Left renal pelvis (tissue), 4 donors: Measurements from ENCODE around the gene SERTAD3. TPM values are rescaled to one million over a fixed set of nuclear protein-coding genes. Genes with fewer than 3 reads are reported as not detected.
"Not testable (repeated sequence)": the region's sequence is repeated elsewhere in the genome, so short reads cannot be mapped to it uniquely, and the experiment has no call there.

Source experiments
- DNase-seq, 4 donors: peaks; one replicate each; pipeline ENCODE4 v3.0.0-alpha.2; 2013; ENCODE audit warnings: low read depth in 4 of 4, low spot score in 3 of 4
- polyA plus RNA-seq, 4 donors: library from polyadenylated mRNA; unstranded; fragments of 120-200 nt; gene quantifications; one replicate each; pipeline ENCODE4 v1.2.1, GENCODE V29; 2013; ENCODE audit not compliant: insufficient read length in 4 of 4

Gene SERTAD3
- polyA plus RNA-seq, 4 donors: 31.6 to 66.6 (median 37.1) TPM

GRCh38 chr19:40428197-40428596 lies 15.9 kb downstream of the SERTAD3 start:
- not testable (repeated sequence) for DNase-seq

DNA sequence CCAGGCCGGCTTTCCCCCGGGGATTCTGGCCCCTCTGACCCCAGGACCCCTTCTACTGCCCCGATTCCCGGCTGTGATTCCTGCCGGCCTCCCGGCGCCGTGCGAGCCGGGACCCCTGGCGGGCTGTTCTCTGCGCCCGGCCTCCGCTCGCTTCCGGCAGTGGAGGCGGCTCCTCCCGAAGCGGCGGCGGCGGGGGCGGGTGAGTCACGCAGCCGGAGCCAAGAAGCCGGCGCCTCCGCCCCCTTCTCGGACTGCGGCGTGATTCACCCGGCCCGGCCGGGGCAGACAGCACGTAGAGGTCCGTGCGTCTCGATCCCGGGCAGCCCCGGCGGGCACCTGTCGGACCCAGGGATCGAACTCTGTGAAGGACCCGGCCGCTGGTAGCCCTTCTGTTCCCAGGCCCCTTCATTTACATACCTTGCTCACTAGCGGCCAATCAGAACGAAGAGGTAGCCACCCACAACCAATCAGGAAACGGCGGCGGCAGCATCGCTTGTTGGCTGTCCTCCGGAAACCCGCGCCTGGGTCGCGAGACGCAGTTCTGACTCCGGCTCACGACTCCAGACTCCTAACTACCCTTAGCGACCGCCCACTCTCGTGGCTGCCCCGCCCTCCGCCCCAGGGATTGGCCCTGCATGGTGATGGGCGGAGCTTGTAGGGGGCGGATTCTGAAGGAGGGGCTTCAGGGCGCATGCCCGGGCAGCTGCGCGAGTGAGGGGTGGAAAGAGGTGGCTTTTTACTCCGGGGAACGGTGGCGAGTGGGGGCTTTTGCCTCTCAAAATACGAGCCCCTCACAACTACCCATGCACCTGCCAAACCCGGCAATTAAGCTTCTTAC lies 18.5 kb downstream of the SERTAD3 start, which contains the start of gene SERTAD1:
TSS of gene SERTAD1 (minus strand) at position 543 of the 838 bp plus-strand sequence. CDS start 2,446 bp downstream, outside the sequence.
- peak; percentile 99 for DNase-seq

GRCh38 chr19:40424637-40425449 lies 19.3 kb downstream of the SERTAD3 start:
- no peak for DNase-seq

- no peak for DNase-seq
Measured at GRCh38 chr19:40423938-40424337, 20.2 kb downstream of the SERTAD3 start.

GRCh38 chr19:40422748-40423566 lies 21.2 kb downstream of the SERTAD3 start:
- DNase-seq: no peak

- DNase-seq: no peak
Measured at GRCh38 chr19:40421993-40422747, 22.0 kb downstream of the SERTAD3 start.

GRCh38 chr19:40420766-40421765 lies 23.1 kb downstream of the SERTAD3 start:
- peak; percentile 66 to 89 (median 84) for DNase-seq

DNA sequence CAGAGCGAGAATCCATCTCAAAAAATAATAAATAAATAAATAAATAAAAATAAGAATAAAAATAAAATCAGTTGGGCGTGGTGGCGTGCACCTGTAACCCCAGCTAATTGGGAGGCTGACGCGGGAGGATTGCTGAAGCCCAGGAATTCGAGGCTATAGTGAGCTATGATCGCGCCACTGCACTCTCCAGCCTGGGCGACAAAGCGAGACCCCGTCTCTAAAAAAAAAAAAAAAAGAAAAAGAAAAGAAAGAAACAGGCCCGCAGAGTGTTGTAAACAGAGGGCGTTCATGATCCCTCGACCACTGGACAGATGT lies 23.7 kb downstream of the SERTAD3 start:
- no peak for DNase-seq

DNA sequence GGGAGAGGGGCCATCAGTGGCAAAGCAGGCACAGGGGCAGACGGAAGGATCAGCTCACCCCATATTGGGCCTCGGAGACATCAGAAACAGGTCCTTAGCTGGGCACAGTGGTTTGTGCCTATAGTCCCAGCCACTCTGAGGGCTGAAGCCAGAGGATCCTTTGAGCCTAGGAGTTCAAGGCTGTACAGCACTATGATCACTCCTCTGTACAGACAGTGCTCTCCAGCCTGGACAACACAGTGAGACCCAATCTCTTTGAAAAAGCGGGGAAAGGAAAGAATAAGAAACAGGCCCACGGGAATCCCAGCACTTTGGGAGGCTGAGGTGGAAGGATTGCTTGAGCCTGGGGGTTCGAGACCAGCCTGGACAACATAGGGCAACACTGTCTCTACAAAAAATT lies 24.4 kb downstream of the SERTAD3 start:
- DNase-seq: no peak

- DNase-seq: no peak
Measured at GRCh38 chr19:40419066-40419612, 25.0 kb downstream of the SERTAD3 start.

DNA sequence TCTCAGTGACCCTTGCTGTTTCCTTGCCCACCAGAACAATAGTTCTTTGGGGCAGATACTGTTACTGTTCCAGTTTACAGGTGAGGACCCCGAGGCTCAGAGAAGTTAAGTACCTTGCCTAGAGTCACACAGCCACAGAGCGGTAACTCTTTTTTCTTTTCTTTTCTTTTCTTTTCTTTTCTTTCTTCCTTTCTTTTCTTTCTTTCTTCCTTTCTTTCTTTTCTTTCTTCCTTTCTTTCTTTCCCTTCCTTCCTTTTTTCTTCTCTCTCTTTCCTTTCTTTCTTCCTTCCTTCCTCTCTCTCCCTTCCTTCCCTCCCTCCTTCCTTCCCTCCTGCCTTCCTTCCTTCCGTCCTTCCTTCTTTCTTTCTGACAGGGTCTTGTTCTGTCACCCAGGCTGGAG lies 26.1 kb downstream of the SERTAD3 start:
- DNase-seq: no peak

DNA sequence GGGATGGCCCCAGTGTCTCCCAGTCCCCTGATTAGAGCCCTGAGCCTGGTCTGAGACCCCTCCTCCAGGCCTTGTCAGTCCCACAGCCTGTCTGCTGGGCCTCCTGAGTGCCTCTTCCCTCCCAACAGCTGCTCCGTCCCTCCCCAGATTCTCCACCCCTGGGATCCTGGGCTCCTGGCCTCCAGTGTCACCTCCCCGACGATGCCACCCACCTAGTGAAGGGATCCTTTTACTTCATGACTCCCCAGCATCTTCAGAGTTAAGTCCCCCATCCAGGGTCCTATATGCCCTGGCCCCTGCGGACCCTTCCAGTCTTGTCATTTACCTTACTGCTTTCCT lies 26.5 kb downstream of the SERTAD3 start:
- no peak for DNase-seq

GRCh38 chr19:40416918-40417642 lies 27.1 kb downstream of the SERTAD3 start:
- DNase-seq: no peak

DNA sequence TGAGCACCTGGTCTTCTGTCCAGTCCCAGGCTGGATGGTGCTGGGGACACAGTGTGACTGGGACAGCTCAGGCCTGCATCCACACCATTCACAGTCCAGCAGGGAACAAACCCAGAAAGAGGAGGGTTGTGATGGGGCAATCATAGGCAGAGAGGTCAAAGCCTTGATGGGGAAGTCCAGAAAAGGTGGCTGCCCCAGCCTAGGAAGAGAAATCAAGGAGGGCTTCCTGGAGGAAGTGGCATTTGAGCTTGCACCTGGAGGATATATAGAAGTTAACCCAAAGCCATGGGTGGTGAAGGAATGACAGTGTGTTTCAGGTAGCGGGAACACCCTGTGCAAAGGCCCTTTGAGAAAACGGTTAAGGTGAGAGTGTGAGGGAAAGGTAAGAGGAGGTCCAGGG lies 28.4 kb downstream of the SERTAD3 start:
- DNase-seq: no peak

GRCh38 chr19:40414542-40415535 lies 29.3 kb downstream of the SERTAD3 start:
- no peak for DNase-seq

GRCh38 chr19:40413291-40413845 lies 30.8 kb downstream of the SERTAD3 start, which contains the start of gene PRX:
PRX (minus strand) TSS chr19:40413378; CDS start chr19:40407932, 5,446 bp downstream.
- no peak for DNase-seq
